BJ (cell line): ENCODE measurements around the gene PARD3. TPM values are rescaled to one million over a fixed set of nuclear protein-coding genes. Genes with fewer than 3 reads are reported as not detected.
A peak's percentile ranks its signal among the peaks of the same experiment; 100 is the strongest.

Experiments
- CTCF ChIA-PET: fragments of 350-600 bp; formaldehyde crosslinking; extraction: SDS; loops from one replicate; lab custom pipeline; 2021; ENCODE audit warnings: antibody characterized with exemption, inconsistent platforms; lab: Yijun Ruan, JAX
- POLR2A ChIA-PET: fragments of 300-600 bp; sonication (Branson Sonifier 250); formaldehyde crosslinking; extraction: SDS; loops from one replicate; lab custom pipeline; 2021; ENCODE audit warnings: antibody characterized with exemption; lab: Charles Lee
- DNase-seq: peaks from one replicate; pipeline ENCODE4 v3.0.0-alpha.2; 2011; ENCODE audit warnings: low read depth
- H3K27me3 ChIP-seq: 2 replicates; pipeline ENCODE4 v1.6.0; 2011; ENCODE audit warnings: low read length; ENCODE audit not compliant: control insufficient read depth, insufficient read depth
- H3K36me3 ChIP-seq: 2 replicates; pipeline ENCODE4 v1.5.1; 2011; ENCODE audit warnings: low read length; ENCODE audit not compliant: control insufficient read depth, insufficient read depth
- H3K4me3 ChIP-seq: 2 replicates; pipeline ENCODE4 v1.5.1; 2011; ENCODE audit warnings: low read depth, mild to moderate bottlenecking, control low read depth, low read length
- polyA plus RNA-seq: library from polyadenylated mRNA; depleted of rRNA; stranded (reverse); fragments of >200 nt; gene quantifications from 2 replicates; pipeline ENCODE4 v1.2.3, GENCODE V29; 2011
- TF ChIP-seq, protein P1 (sequence below): IDR thresholded peaks from 2 replicates; pipeline ENCODE4 v1.5.1; 2011; ENCODE audit warnings: low read depth, mild to moderate bottlenecking, control low read depth, inconsistent platforms, low read length, moderate library complexity; ENCODE audit not compliant: insufficient read depth

PARD3 gene
- polyA plus RNA-seq, 1 experiment = 17.7 TPM

- ChIA-PET CTCF (no interaction called here), POLR2A (no interaction called here)
- H3K36me3 ChIP-seq = no peaks in the 10 kb centered on the region
- H3K4me3 ChIP-seq = no peak overlapping the region
- H3K27me3 ChIP-seq = no peaks in the 10 kb centered on the region
- no peak for DNase-seq
- TF ChIP-seq, protein P1, sequence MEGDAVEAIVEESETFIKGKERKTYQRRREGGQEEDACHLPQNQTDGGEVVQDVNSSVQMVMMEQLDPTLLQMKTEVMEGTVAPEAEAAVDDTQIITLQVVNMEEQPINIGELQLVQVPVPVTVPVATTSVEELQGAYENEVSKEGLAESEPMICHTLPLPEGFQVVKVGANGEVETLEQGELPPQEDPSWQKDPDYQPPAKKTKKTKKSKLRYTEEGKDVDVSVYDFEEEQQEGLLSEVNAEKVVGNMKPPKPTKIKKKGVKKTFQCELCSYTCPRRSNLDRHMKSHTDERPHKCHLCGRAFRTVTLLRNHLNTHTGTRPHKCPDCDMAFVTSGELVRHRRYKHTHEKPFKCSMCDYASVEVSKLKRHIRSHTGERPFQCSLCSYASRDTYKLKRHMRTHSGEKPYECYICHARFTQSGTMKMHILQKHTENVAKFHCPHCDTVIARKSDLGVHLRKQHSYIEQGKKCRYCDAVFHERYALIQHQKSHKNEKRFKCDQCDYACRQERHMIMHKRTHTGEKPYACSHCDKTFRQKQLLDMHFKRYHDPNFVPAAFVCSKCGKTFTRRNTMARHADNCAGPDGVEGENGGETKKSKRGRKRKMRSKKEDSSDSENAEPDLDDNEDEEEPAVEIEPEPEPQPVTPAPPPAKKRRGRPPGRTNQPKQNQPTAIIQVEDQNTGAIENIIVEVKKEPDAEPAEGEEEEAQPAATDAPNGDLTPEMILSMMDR = no peak
Observed at GRCh38 chr10:34288634-34289033, 526.5 kb downstream of the PARD3 start.

DNA sequence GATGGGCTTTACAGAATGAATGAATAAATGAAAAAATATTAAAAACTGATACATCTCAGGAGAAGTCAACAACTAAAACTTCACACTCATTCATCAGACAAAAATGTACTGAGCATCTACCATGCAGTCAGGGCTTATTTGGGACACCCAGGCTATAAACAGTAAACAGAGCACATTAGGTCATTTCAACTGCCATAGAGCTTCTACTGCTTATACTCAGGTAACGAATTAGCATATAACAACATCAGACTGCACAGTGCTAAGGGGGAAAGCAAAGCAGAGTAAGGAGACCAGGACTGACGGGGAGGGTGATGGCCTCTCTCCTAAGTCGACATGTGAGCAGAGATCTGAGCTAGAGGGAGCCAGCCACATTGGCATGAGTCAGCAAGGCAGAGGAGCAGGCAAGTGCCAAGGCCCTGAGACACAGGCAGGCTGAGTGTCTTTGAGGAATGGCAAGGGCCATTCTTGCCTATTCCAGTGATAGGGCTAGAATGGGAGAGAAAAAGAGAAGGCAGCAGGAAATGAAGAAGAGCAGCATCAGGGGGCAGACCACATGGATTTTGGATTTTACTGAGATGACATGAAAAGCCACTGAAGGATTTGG, 528.9 kb downstream of the PARD3 start:
- no peak for DNase-seq
- no peak overlapping the region for H3K4me3 ChIP-seq
- POLR2A ChIA-PET = no interaction called here
- no peaks in the 10 kb centered on the region for H3K36me3 ChIP-seq
- H3K27me3 ChIP-seq = no peaks in the 10 kb centered on the region
- CTCF ChIA-PET = no interaction called here
- TF ChIP-seq, protein P1 = no peak

DNA sequence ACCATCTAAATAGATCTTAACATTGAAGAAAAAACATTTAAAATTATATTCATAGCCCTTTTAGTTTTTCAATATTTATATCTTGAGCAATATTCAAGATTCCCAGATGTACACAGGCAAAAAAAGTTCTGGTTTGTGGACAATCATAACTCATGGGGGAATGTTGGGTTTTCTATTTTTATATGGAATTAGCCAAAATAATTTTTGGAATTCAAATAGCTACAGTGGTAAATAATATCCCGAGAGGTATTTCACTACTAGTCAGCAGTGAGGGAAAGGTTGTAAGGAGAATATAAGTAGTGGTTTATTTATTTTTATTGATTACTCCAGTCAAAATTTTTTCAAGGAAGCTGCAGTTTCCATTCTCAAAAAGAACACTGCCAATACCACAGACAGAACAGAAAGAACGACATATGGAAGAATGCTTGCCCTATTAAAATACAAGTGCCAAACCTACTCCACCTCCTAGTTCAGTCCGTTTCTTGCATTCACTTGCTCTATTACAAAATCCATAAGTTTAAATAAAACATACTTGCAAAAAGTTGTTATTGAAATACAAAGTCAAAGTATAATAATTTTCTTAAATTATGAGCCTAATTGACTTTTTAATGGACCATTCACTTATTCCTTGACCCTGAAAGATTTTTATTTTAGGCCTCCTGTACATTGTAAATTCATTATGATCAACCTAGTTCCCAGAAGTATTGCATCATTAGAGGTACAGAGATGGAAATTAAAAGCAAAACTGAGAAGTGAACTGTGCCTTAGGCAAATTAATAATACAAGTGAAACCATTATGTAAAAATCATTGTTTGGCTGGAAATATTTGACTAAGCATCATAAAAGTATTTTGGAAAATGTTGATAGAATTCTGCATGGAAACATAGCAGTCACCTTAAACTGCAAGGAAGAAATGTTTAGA, 533.2 kb downstream of the PARD3 start:
- DNase-seq = no peak
- CTCF ChIA-PET = interaction anchor here (1.0 kb wide), 1 partner anchor 49 kb away, joined by 3 read pairs; no protein-coding TSS in a partner anchor
- H3K4me3 ChIP-seq = no peak overlapping the region

GRCh38 chr10:34280599-34281374, 534.3 kb downstream of the PARD3 start:
- CTCF ChIA-PET = interaction anchor here (0.7 to 1.3 kb wide), 2 partner anchors 33 to 42 kb away, joined by 3 read pairs; no protein-coding TSS in a partner anchor
- H3K4me3 ChIP-seq = no peak overlapping the region
- H3K27me3 ChIP-seq = no peaks in the 10 kb centered on the region
- H3K36me3 ChIP-seq = no peaks in the 10 kb centered on the region
- peak; percentile 93 for DNase-seq
- TF ChIP-seq, protein P1 = peak; percentile 27; the same call in 1 of the 2 replicates
- POLR2A ChIA-PET = no interaction called here

More for the DNA sequence above, 533.2 kb downstream of the PARD3 start:
- no peaks in the 10 kb centered on the region for H3K36me3 ChIP-seq
- H3K27me3 ChIP-seq = no peaks in the 10 kb centered on the region
- TF ChIP-seq, protein P1 = no peak
- POLR2A ChIA-PET = no interaction called here
